ENCODE data around the gene SNAI1.

- TF ChIP-seq CTCF (IDR thresholded peaks at IDR 0.05) (no peak), POLR2A (IDR thresholded peaks at IDR 0.05) (no peak)
Observed at GRCh38 chr20:49983123-49983847, 505 bp downstream of the SNAI1 start.
